Fibroblast of villous mesenchyme (primary cell): ENCODE data around the gene RDH5. TPM values are rescaled to one million over a fixed set of nuclear protein-coding genes. Genes with fewer than 3 reads are reported as not detected.

Experiments
- DNase-seq: peaks from one replicate; pipeline ENCODE4 v3.0.0-alpha.2; 2010; ENCODE audit warnings: low read depth
- H3K4me3 ChIP-seq: 2 replicates; pipeline ENCODE4 v1.5.1; 2011; ENCODE audit warnings: low read depth, mild to moderate bottlenecking, low read length
- small RNA-seq: library from RNA; depleted of rRNA; stranded (forward); fragments of <200 nt; gene quantifications from one replicate; pipeline ENCODE3, GENCODE V24; 2012
- total RNA-seq: library from RNA; depleted of rRNA; stranded (reverse); fragments of >200 nt; gene quantifications from 2 replicates; pipeline ENCODE4 v1.2.3, GENCODE V29; 2012
- TF ChIP-seq, protein P1 (sequence below): IDR thresholded peaks from 2 replicates; pipeline ENCODE4 v1.5.1; 2012; ENCODE audit warnings: low read depth, mild to moderate bottlenecking, low read length; ENCODE audit not compliant: insufficient read depth

RDH5 gene
- total RNA-seq, 1 donor = 6.0 TPM

GRCh38 chr12:55762646-55763045 lies 42.5 kb downstream of the RDH5 start:
- H3K4me3 ChIP-seq = no peak overlapping the region
- no peak for DNase-seq
- TF ChIP-seq, protein P1, sequence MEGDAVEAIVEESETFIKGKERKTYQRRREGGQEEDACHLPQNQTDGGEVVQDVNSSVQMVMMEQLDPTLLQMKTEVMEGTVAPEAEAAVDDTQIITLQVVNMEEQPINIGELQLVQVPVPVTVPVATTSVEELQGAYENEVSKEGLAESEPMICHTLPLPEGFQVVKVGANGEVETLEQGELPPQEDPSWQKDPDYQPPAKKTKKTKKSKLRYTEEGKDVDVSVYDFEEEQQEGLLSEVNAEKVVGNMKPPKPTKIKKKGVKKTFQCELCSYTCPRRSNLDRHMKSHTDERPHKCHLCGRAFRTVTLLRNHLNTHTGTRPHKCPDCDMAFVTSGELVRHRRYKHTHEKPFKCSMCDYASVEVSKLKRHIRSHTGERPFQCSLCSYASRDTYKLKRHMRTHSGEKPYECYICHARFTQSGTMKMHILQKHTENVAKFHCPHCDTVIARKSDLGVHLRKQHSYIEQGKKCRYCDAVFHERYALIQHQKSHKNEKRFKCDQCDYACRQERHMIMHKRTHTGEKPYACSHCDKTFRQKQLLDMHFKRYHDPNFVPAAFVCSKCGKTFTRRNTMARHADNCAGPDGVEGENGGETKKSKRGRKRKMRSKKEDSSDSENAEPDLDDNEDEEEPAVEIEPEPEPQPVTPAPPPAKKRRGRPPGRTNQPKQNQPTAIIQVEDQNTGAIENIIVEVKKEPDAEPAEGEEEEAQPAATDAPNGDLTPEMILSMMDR = no peak

DNA sequence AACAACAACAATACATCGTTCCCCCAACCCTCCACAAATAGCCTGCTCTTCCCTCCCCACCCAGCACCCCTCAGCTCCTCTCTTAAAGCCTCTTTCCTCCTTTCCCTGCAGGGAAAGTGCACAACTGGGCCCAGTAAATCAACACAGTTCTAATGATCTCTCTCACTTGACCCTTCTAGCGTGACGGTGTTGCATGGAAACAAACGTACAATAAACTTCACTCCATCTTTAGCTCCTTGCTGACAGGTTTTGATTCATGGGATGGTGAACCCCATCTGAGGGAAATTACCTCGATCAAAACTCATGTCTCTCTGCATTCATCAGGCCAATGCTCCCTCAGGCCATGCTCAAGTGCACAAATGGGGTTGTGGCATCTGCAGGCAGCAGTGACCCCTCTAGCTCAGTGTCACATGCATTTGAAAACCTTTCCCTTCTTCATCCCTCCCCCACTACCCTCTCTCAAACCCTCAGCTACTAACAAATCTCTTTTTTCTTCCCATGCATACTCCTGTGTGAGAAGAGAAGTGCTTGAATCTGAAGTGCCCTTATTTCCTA lies 45.6 kb downstream of the RDH5 start:
- TF ChIP-seq, protein P1 = no peak
- no peak overlapping the region for H3K4me3 ChIP-seq
- DNase-seq = no peak

- H3K4me3 ChIP-seq = no peak overlapping the region
- no peak for DNase-seq
- TF ChIP-seq, protein P1 = no peak
Observed at GRCh38 chr12:55767156-55767555, 47.0 kb downstream of the RDH5 start.

DNA sequence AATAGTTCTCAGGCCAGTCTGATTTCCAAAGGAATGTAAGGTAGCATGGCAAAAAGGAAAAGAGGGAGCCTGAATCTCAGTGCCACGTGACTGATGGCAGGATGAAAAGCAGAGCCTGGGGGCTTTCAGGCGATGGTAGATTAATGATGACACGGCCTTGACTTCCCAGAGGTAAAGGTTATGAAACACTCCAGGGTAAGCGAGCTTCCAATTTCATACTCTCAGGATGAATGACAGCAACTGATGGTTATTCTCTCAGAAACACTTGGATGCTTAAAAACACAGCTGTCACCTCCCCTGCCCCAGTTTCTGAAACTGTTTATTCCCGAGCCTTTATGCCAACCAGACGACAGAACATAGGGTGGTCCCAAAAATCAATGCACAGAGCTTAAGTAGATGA lies 51.5 kb downstream of the RDH5 start:
- no peak for DNase-seq
- TF ChIP-seq, protein P1 = no peak

More for the DNA sequence above, 51.5 kb downstream of the RDH5 start:
- no peak overlapping the region for H3K4me3 ChIP-seq

Small RNA genes lying within 50 kb of the gene (small RNA-seq; reads per million reads assigned to genes)
- not detected for gene AC009779.1
- not detected for gene RF00017

Other genes with a start within 250 kb of the RDH5 start
- gene OR6C68, start 228.0 kb upstream of the RDH5 start, total RNA-seq = not detected in 2 replicates
- gene OR6C4, start 170.8 kb upstream of the RDH5 start, total RNA-seq = not detected in 2 replicates
- not detected in 2 replicates for gene OR2AP1, start 147.9 kb upstream of the RDH5 start, total RNA-seq
- under 0.01 TPM in 1 of 2 replicates, not detected in the other for gene OR10P1, start 83.5 kb upstream of the RDH5 start, total RNA-seq
- 1.3 TPM in 2 replicates for gene ITGA7, start 12.5 kb upstream of the RDH5 start, total RNA-seq
- gene BLOC1S1, start 4.3 kb upstream of the RDH5 start, total RNA-seq = 36.3 and 54.4 TPM in 2 replicates
- gene CD63, start 8.6 kb downstream of the RDH5 start, total RNA-seq = 2,280 and 2,284 TPM in 2 replicates
- gene GDF11, start 22.7 kb downstream of the RDH5 start, total RNA-seq = 3.9 and 6.5 TPM in 2 replicates
- gene SARNP, start 97.3 kb downstream of the RDH5 start, total RNA-seq = 86.7 and 94.6 TPM in 2 replicates
- 18.0 and 21.6 TPM in 2 replicates for gene ORMDL2, start 97.6 kb downstream of the RDH5 start, total RNA-seq
- 31.2 and 48.4 TPM in 2 replicates for gene DNAJC14, start 109.2 kb downstream of the RDH5 start, total RNA-seq
- 9.1 and 9.7 TPM in 2 replicates for gene MMP19, start 122.5 kb downstream of the RDH5 start, total RNA-seq
- 32.2 and 32.8 TPM in 2 replicates for gene PYM1, start 207.5 kb downstream of the RDH5 start, total RNA-seq
- 34.8 and 45.8 TPM in 2 replicates for gene DGKA, start 210.8 kb downstream of the RDH5 start, total RNA-seq
- gene PMEL, start 245.6 kb downstream of the RDH5 start, total RNA-seq = 1.3 TPM in 2 replicates
- gene CDK2, start 246.4 kb downstream of the RDH5 start, total RNA-seq = 32.2 and 51.4 TPM in 2 replicates